ENCODE results near the gene CERS2.
A peak's percentile ranks its signal among the peaks of the same experiment; 100 is the strongest.
"Not testable (repeated sequence)": the region's sequence is repeated elsewhere in the genome, so short reads cannot be mapped to it uniquely, and the experiment has no call there.

Gene CERS2

DNA sequence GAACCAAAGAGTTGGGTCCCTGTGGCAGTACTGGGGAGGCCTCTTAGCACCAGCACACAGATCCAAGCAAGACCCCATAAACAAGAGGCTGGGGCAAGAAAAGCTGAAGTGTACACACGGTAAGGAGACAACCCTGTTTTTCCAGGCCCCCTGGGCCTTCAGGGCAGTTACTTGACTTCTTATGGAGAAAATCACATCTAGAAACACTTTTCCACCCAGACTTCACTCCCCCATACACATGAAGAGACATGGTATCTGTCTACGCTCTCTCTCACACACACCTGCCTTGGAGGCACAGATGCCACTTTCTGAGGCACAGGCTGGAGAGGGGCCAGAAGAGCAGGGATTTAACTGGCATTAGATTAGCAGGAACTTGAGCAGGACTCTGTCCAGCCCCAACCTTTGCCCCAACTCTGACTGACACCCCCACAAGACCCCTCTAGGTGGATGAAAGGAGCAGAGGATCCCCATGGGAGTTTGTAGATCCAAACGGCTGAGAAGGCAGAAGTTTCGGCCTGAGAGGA lies 2.2 kb downstream of the CERS2 start:
- DNase-seq (ENCODE audit: low read depth): no peak
- H3K4me3 ChIP-seq (ENCODE audit: low read depth, low read length): peak overlapping the region; percentile 83

- peak overlapping the region; percentile 6 for H3K4me3 ChIP-seq (ENCODE audit: low read depth, low read length)
These were observed 2.8 kb downstream of the CERS2 start for GRCh38 chr1:150971583-150972416.

GRCh38 chr1:150970808-150971582 lies 3.6 kb downstream of the CERS2 start:
- peak; percentile 27 for DNase-seq (ENCODE audit: low read depth)
- H3K4me3 ChIP-seq (ENCODE audit: low read depth, low read length): no peak overlapping the region

More at GRCh38 chr1:150971583-150972416, 2.8 kb downstream of the CERS2 start:
- no peak for DNase-seq (ENCODE audit: low read depth)

- no peak for DNase-seq (ENCODE audit: low read depth)
- H3K4me3 ChIP-seq (ENCODE audit: low read depth, low read length): no peak overlapping the region
These were observed 5.0 kb downstream of the CERS2 start for GRCh38 chr1:150969626-150970025.

DNA sequence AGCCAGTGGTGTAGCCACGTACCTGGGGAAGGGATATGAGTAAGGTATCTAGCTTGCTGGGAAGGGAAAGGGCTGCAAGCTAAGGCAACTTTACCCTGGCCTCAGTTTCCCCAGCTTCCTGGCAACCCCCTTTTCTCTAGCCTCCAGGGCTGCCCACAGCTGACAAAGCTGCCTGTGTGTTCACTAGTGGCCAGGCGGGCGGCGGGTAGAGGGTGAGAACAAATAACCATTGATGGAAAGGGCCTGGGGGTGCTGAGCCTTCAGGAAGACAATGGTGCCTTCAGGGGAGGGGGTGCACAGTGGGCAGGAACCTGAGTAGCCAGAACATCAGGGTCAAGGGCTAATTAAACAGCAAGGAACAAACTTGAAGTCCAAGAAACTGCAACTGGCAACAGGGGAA lies 6.1 kb downstream of the CERS2 start:
- DNase-seq (ENCODE audit: low read depth): no peak
- H3K4me3 ChIP-seq (ENCODE audit: low read depth, low read length): no peak overlapping the region

DNA sequence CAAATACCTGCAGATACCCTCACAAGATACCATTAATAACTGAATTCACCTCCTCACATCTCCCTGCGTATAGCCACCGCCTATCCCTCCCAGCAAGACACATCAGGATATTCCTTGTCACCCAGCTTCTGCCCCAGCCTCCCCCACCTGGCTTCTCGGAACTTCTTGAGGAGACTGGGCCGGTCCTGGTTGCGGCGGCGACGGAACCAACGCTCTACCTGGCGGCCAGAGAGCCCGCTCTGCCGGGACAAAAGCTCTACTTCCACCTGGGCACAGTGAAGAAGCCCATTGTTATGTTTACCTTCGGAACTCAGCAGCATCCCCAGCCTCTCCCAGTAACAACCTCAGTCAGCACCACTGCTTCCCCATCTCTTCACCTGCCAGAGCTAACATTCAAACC lies 6.7 kb downstream of the CERS2 start:
- H3K4me3 ChIP-seq (ENCODE audit: low read depth, low read length): no peak overlapping the region
- DNase-seq (ENCODE audit: low read depth): no peak

DNA sequence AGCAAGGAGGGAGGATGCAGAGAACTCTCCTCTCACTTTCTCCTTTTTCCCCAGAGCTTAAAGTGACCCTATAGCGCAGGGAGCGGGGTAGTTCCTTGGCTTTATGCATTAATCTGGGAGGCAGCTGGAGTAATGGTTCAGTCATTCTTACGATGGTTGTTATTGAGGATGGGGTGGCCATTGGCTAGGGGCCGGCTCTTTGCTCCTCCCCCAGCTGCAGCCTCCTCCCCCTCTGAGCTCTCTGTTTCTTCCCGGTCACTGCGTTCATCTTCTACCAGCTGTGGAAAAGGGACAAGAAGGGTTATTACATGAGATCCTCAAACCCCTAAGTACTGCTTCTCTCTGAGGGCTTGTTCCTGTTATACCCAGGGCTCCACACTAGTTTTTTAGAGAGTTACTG lies 8.6 kb downstream of the CERS2 start:
- no peak overlapping the region for H3K4me3 ChIP-seq (ENCODE audit: low read depth, low read length)
- DNase-seq (ENCODE audit: low read depth): no peak

DNA sequence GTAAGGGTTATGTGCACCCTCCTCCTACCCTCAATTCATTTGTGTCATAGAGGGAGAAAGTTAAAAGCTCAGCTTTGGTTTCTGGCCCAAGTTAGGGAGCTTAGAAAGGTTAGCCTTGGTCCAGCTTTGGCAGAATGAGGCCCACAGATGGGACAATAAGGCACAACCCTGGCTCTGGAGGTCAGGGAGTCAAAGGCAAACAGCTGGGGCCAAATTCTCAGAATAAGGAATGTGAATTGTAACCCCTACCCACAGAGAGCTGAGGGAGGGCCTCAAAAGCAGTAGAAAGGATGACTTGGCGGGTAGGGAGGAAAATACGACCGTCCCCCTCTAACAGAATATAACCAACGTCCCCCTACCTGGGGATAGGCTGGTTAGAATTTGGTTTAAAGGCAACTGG lies 9.0 kb downstream of the CERS2 start:
- H3K4me3 ChIP-seq (ENCODE audit: low read depth, low read length): no peak overlapping the region
- no peak for DNase-seq (ENCODE audit: low read depth)

DNA sequence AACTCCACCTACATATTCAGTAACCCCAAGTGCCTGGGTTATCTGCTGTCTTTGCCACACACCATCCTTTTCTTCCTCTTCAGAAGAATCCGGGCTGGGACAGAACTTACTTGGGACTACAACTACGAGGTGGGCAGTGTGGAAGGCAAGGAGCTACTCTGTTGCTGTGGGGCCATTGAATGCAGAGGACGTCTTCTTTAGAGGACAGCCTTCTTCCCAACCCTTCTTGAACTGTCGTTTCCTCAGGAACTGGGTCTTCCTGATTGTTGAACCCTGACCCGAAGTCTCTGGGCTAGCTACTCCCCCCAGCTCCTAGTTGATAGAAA lies 10.5 kb downstream of the CERS2 start:
- DNase-seq (ENCODE audit: low read depth): no peak
- no peak overlapping the region for H3K4me3 ChIP-seq (ENCODE audit: low read depth, low read length)

DNA sequence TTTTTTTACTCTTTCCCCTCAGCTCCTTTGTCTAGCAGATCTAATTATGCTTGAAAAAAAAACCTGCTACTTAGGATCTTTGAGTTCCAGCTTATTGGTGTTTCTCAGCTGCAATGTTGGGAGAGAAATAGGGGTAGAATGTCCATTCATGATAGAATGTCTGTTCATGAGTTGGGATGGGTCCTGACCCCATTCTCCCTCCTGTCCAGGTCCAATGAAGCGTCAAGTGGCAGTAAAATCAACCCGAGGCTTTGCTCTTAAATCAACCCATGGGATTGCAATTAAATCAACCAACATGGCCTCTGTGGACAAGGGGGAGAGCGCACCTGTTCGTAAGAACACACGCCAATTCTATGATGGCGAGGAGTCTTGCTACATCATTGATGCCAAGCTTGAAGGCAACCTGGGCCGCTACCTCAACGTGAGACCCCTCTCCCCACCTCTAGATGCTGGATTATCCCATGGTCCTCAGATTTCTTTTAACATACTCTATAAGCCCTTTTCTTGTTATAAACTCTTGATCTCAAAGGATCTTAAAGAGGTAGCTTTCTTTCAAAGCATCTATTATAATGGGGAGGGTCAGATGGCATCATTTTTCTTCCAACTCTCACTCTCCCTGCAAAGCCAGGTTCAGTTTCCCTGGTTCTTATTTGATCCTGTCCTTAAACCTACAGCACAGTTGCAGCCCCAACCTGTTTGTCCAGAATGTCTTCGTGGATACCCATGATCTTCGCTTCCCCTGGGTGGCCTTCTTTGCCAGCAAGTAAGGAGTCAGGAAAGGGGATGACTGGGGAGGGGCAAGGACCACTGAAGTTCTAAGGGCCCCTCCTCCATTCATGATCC lies 11.1 kb downstream of the CERS2 start:
- no peak overlapping the region for H3K4me3 ChIP-seq (ENCODE audit: low read depth, low read length)
- no peak for DNase-seq (ENCODE audit: low read depth)

- DNase-seq (ENCODE audit: low read depth): no peak
These were observed 12.9 kb downstream of the CERS2 start for GRCh38 chr1:150961756-150962155.

GRCh38 chr1:150960646-150961045 lies 14.0 kb downstream of the CERS2 start:
- H3K4me3 ChIP-seq (ENCODE audit: low read depth, low read length): no peak overlapping the region
- no peak for DNase-seq (ENCODE audit: low read depth)

More at GRCh38 chr1:150961756-150962155, 12.9 kb downstream of the CERS2 start:
- no peak overlapping the region for H3K4me3 ChIP-seq (ENCODE audit: low read depth, low read length)

DNA sequence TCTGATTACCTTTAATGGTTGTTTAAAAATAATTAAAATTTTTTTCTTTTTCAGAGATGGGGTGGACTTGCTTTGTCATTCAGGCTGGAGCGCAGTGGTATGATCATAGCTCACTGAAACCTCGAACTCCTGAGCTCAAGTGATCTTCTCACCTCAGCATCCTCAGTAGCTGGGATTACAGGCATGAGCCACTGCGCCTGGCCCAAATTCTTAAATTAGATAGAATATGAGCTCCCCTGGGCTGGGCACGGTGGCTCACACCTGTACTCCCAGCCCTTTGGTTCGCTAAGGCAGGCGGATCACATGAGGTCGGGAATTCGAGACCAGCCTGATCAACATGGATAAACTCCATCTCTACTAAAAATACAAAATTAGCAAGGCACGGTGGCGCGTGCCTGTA lies 17.0 kb downstream of the CERS2 start:
- no peak overlapping the region for H3K4me3 ChIP-seq (ENCODE audit: low read depth, low read length)
- no peak for DNase-seq (ENCODE audit: low read depth)

- DNase-seq (ENCODE audit: low read depth): no peak
- no peak overlapping the region for H3K4me3 ChIP-seq (ENCODE audit: low read depth, low read length)
These were observed 19.4 kb downstream of the CERS2 start for GRCh38 chr1:150955280-150955679.

GRCh38 chr1:150954708-150955107 lies 19.9 kb downstream of the CERS2 start:
- H3K4me3 ChIP-seq (ENCODE audit: low read depth, low read length): no peak overlapping the region
- DNase-seq (ENCODE audit: low read depth): no peak

GRCh38 chr1:150944856-150945255 lies 29.8 kb downstream of the CERS2 start:
- no peak for DNase-seq (ENCODE audit: low read depth)
- no peak overlapping the region for H3K4me3 ChIP-seq (ENCODE audit: low read depth, low read length)

- no peak for DNase-seq (ENCODE audit: low read depth)
- H3K4me3 ChIP-seq (ENCODE audit: low read depth, low read length): no peak overlapping the region
These were observed 42.9 kb downstream of the CERS2 start for GRCh38 chr1:150931773-150932172.

DNA sequence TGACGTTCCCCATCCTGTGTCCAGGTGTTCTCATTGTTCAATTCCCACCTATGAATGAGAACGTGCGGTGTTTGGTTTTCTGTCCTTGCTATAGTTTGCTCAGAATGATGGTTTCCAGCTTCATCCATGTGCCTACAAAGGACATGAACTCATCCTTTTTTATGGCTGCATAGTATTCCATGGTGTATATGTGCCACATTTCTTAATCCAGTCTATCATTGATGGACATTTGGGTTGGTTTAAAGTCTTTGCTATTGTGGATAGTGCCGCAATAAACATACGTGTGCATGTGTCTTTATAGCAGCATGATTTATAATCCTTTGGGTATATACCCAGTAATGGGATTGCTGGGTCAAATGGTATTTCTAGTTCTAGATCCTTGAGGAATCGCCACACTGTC lies 45.9 kb downstream of the CERS2 start:
- not testable (repeated sequence) for H3K4me3 ChIP-seq (ENCODE audit: low read depth, low read length); DNase-seq (ENCODE audit: low read depth)

DNA sequence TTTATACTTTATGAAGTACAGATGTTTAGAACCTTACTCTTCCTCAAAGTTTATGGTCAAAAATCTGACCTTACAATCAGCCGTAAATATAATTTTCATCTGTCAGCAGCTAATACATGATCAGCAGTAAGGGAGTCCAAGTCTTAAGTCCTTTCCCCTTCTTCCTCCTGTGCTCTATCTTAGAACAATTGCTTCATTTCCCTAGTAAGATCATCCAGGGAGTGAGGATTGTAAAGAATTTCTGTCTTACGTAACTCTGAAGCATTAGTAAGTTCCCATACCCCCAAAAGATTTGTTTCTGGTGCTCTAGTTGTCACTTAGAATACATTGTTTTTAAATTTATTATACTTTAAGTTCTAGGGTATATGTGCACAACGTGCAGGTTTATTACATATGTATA lies 46.3 kb downstream of the CERS2 start:
- no peak for DNase-seq (ENCODE audit: low read depth)
- no peak overlapping the region for H3K4me3 ChIP-seq (ENCODE audit: low read depth, low read length)

GRCh38 chr1:150927624-150928023 lies 47.0 kb downstream of the CERS2 start:
- no peak for DNase-seq (ENCODE audit: low read depth)
- no peak overlapping the region for H3K4me3 ChIP-seq (ENCODE audit: low read depth, low read length)

All from skeletal muscle cell (primary cell).